Pulmonary artery endothelial cell (primary cell): ENCODE measurements around the gene ZAR1. TPM values are rescaled to one million over a fixed set of nuclear protein-coding genes. Genes with fewer than 3 reads are reported as not detected.

Source experiments
- total RNA-seq: library from RNA; depleted of rRNA; stranded (reverse); fragments of >200 nt; gene quantifications from 2 replicates; pipeline ENCODE4 v1.2.3, GENCODE V29; 2014

Gene ZAR1
- total RNA-seq, 1 donor from 2014 or later: not detected

Other genes with a start within 250 kb of the ZAR1 start
- gene TEC, start 220.4 kb upstream of the ZAR1 start, total RNA-seq: 0.13 and 0.81 TPM in 2 replicates
- 26.5 and 30.1 TPM in 2 replicates for gene SLAIN2, start 148.7 kb upstream of the ZAR1 start, total RNA-seq
- 0.11 TPM in 1 of 2 replicates, not detected in the other for gene SLC10A4, start 6.9 kb upstream of the ZAR1 start, total RNA-seq